NCI-H187 treated with DMSO at 0.1 percent for 48 hours (cell line): ENCODE measurements around the gene DHRS7.

Experiments
- DNase-seq: peaks from one replicate; lab custom pipeline; 2025; lab: John Stamatoyannopoulos, UW

DHRS7 gene

GRCh38 chr14:60164712-60165546 is at the start of gene DHRS7:
Gene DHRS7 (minus strand): TSS chr14:60165398. CDS start chr14:60165309, 89 bp downstream.
- no peak for DNase-seq

GRCh38 chr14:60214415-60215126 is 49.4 kb upstream of the DHRS7 start:
- DNase-seq, result no peak

GRCh38 chr14:60214003-60214402 is 48.8 kb upstream of the DHRS7 start:
- no peak for DNase-seq

GRCh38 chr14:60212503-60213371 is 47.5 kb upstream of the DHRS7 start:
- DNase-seq, result no peak

GRCh38 chr14:60211153-60211552 is 46.0 kb upstream of the DHRS7 start:
- no peak for DNase-seq

GRCh38 chr14:60210703-60211102 is 45.5 kb upstream of the DHRS7 start:
- no peak for DNase-seq

GRCh38 chr14:60206837-60207533 is 41.8 kb upstream of the DHRS7 start:
- DNase-seq, result no peak

- DNase-seq, result no peak
These were observed 41.1 kb upstream of the DHRS7 start for GRCh38 chr14:60206249-60206670.

GRCh38 chr14:60204843-60205774 is 39.9 kb upstream of the DHRS7 start:
- no peak for DNase-seq

GRCh38 chr14:60204104-60204842 is 39.1 kb upstream of the DHRS7 start:
- DNase-seq, result no peak

GRCh38 chr14:60199321-60199720 is 34.1 kb upstream of the DHRS7 start:
- no peak for DNase-seq

- no peak for DNase-seq
These were observed 32.6 kb upstream of the DHRS7 start for GRCh38 chr14:60197629-60198303.

- no peak for DNase-seq
These were observed 31.1 kb upstream of the DHRS7 start for GRCh38 chr14:60196291-60196690.

GRCh38 chr14:60195179-60195810 is 30.1 kb upstream of the DHRS7 start:
- no peak for DNase-seq

- no peak for DNase-seq
These were observed 25.0 kb upstream of the DHRS7 start for GRCh38 chr14:60189923-60190840.

- DNase-seq, result no peak
These were observed 23.5 kb upstream of the DHRS7 start for GRCh38 chr14:60188696-60189095.

GRCh38 chr14:60188115-60188514 is 22.9 kb upstream of the DHRS7 start:
- peak; percentile 16 for DNase-seq
